ENCODE measurements around the gene CITED1.

CITED1 gene

GRCh38 chrX:72270316-72270866, 35.3 kb downstream of the CITED1 start:
- DNase-seq (ENCODE audit: low spot score) = peak; percentile 46

DNA sequence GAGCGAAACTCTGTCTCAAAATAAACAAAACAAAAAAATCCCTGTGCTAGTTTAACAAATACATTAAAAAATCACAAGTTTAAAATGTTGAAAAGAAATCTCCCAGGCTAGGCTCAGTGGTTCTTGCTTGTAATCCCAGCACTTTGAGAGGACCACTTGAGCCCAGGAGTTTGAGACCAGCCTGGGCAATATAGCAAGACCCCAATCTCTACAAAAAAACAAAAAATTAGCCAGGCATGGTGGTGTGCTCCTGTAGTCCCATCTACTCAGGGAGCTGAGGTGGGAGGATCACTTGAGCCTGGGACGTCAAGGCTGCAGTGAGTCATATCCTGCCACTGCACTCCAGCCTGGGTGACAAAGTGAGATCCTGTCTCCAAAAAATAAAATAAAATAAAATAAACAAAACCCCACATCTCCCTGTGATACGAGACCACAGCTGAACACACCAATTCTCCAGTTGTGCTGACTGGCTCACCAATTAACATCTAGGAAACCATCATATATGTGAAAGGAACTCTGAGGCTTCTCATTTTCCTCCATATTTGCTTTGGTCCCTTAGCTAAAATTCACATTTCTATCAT, 36.0 kb downstream of the CITED1 start:
- peak; percentile 74 for DNase-seq (ENCODE audit: low spot score)

GRCh38 chrX:72268597-72269365, 36.9 kb downstream of the CITED1 start:
- no peak for DNase-seq (ENCODE audit: low spot score)

DNA sequence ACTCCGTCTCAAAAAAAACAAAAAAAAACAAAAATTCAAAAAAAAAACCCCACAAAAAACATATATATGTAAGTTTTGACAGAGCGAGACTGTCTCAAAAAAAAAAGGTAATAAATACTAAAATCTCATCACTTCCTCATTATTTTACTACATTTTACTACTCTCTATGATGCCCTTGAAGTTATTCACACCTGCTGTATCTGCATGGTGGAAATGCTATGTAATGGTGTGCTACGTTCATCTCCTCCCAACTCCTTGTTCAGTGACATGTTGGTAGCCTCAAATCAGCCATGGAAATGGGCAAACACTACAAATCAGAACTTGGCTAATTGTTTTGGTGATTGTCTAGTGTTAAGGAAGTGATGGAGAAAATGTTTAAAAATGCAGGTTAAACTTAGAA, 40.5 kb downstream of the CITED1 start:
- no peak for DNase-seq (ENCODE audit: low spot score)

DNA sequence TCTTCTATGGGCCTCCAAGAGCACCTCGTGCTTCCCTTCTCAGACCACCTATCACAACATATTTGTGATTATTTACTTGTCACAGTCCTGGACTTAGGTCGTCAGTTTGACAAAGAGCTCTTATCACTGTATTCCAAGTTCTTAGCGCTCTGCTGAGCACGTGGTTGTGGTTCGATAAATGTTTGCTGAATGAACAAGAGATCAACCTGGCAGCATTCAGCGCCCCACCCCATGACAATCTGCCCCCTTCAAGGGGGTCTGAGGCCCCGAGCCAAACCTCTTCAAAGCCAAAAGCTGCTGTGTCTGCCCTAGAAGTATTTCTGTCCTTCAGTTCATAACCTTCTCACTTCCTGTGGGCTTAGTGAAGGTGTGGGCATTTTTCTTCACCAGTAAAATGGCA, 43.6 kb downstream of the CITED1 start:
- peak; percentile 45 for DNase-seq (ENCODE audit: low spot score)

DNA sequence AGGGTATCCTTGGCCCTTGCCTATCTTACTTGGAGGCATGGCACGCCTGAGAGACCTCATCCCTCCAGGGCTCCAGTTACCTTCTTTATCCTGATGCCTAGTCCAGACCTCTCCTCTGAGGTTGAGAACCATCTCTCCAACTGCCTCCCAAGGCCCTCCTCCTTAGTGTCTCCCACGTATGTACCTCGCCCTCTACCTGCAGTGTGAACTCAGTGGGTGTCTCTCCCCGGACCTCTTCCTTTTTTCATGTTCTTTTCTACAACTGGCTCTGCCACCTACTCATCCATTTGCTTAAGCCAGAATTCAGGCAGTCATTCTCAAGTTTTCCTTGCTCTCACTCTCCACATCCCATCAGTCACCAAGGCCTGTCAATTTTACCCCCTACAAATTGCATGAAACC, 45.3 kb downstream of the CITED1 start:
- no peak for DNase-seq (ENCODE audit: low spot score)

GRCh38 chrX:72258174-72258573, 47.5 kb downstream of the CITED1 start:
- peak; percentile 81 for DNase-seq (ENCODE audit: low spot score)

DNA sequence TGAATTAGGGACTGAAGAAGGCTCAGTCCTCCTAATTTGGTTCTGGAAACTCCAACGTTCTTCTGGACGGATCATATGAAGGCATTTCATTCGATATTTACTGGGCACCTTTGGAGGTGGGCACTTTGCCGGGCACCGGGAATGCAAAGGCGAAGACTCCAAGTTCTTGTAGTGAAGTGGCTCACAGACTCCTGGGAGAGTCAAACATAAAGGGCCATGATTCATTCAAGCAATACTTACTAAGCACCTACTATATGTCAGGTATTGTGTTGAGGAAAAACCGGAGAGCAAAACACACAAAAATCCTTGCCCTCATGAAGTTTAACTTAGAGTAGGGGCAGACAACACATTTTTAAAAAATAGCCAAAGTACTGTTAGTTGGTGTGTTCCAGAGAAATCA, 49.9 kb downstream of the CITED1 start:
- no peak for DNase-seq (ENCODE audit: low spot score)

DNA sequence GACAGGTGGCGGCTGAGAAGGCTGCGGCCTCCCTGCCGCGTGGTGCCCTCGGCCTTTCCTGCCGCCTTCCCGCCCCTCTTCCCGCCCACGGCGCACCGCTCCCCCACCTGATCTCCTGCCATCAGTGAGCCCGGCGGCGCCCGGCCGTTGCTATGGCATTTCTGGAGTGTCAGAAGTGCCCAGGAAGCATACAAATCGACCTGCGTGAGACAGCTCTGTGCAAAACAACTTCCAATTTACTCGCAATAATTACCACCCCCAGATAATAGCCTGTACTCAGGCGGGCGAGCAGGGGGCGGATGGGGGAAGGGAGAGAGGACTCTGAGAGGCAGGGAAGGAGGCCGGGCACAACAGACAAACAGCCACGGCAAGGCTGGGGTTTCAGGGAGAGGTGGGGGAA, 50.3 kb downstream of the CITED1 start:
- peak; percentile 33 for DNase-seq (ENCODE audit: low spot score)

- no peak for DNase-seq (ENCODE audit: low spot score)
Measured at GRCh38 chrX:72254816-72255215, 50.9 kb downstream of the CITED1 start.

DNA sequence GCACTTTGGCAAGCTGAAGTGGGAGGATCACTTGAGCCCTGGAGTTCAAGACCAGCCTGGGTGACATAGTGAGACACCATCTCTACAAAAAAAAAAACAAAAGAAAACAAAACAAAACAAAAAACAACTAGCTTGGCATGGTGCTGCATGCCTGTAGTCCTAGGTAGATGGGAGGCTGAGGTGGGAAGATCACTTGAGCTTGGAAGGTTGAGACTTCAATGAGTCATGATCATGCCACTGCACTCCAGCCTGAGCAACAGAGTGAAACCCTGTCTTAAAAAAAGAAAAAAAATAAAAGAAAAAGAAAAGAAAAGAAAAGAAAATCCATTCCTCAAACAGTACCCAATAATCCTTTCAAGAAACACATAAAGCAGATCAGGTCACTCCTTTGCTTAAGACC, 52.0 kb downstream of the CITED1 start:
- DNase-seq (ENCODE audit: low spot score) = peak; percentile 54

Data from kidney tubule cell (primary cell).